ENCODE measurements around the gene SLC16A10.

SLC16A10 gene

DNA sequence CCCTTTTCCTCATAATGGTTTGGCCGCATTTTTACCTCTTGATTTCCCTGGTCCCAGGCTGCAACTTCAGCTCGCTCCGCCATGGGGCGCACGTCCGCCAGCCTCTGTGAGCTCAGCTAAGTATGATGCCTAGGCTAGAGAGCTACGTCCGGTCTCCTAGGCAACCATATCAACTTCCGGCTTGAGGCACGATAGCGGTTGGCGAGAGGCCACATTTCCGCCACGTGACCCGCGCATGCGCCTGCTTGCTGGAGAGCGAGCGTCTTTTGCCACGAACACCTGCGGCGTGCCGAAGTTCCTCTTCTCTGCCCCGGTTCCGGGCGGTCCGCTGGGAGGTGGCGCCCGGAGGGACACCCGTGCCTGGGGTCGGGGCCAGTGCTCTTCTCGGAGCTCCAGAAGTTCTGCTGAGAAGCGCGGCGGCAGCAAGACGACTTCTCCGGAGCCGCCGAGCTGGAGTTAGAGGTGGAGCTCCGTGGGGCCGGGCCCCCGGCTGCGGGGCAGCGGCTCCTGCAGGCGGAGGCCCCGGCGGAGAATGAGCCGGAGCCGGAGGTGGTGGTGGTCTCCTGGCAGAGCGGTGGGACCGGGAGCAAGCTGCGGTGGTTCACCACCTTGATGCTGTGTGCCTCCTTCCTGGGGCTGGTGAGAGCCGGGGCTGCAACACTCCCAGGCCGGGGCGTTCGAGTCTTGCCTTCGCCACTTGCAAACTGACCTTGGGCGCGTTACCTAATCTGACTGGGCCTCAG, 172.0 kb downstream of the SLC16A10 start:
- peak; percentile 98 for DNase-seq (ENCODE audit: low read depth)
- TF ChIP-seq, protein P1, sequence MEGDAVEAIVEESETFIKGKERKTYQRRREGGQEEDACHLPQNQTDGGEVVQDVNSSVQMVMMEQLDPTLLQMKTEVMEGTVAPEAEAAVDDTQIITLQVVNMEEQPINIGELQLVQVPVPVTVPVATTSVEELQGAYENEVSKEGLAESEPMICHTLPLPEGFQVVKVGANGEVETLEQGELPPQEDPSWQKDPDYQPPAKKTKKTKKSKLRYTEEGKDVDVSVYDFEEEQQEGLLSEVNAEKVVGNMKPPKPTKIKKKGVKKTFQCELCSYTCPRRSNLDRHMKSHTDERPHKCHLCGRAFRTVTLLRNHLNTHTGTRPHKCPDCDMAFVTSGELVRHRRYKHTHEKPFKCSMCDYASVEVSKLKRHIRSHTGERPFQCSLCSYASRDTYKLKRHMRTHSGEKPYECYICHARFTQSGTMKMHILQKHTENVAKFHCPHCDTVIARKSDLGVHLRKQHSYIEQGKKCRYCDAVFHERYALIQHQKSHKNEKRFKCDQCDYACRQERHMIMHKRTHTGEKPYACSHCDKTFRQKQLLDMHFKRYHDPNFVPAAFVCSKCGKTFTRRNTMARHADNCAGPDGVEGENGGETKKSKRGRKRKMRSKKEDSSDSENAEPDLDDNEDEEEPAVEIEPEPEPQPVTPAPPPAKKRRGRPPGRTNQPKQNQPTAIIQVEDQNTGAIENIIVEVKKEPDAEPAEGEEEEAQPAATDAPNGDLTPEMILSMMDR (IDR thresholded peaks at IDR 0.05; ENCODE audit: control insufficient read depth, insufficient read depth, low read depth, low read length, missing control alignments) = peak; percentile 91
- H3K4me3 ChIP-seq (ENCODE audit: control insufficient read depth, low read depth, low read length) = peak overlapping the region; percentile 82

DNA sequence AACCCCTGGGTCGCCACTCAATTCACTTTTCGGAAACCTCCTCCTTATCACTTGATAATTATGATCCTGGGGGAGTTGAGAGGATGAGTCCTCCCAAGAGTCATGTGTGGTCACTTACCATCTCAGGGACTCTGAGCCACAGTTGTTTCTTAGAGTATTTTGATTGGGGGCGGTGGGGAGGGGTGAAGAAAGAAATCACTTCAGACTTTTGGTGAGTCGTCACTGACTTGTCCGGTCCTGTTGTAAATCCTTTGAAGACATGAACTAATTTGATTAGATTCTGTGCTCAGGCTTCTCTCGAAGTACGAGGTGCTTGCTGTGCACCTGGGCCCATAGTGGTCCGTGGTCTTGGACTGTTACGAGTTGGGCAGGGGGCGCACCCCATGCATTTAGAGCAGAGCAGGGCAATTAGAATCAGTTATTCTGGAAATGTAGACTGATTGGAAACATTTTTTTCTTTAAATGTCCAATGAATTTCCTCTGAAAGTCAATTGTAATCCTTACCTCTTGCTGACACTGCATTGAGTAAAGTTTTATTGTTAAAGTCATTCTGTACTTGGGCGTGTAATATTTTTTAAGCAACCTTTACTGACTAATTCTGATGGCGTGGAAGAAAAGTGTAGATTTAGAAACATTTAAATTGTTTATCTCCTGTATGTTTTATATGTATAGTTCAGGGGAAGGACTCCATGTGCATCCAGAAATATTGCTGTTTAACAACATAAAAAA, 173.4 kb downstream of the SLC16A10 start:
- DNase-seq (ENCODE audit: low read depth) = no peak
- no peak overlapping the region for H3K4me3 ChIP-seq (ENCODE audit: control insufficient read depth, low read depth, low read length)
- TF ChIP-seq, protein P1 (IDR thresholded peaks at IDR 0.05; ENCODE audit: control insufficient read depth, insufficient read depth, low read depth, low read length, missing control alignments) = no peak

DNA sequence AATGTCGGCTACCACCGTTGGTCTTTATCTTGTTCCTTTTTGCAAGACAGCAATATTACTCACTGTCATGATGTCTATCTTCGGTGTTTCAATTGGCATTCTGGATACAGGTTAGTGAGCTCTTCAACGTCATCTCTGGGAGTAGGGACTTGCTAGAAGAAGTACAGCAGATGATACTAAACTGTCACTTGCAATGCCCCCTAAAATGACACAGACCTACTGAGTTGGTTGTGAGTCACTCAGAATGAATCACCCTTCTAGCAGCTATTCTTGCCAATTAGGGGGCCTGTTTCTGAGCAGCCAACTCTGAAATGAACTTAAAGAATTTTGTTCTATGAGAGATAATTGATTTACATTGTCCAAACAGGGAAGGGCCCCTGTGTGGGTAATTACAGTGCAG, 176.5 kb downstream of the SLC16A10 start:
- no peak for DNase-seq (ENCODE audit: low read depth)
- TF ChIP-seq, protein P1 (IDR thresholded peaks at IDR 0.05; ENCODE audit: control insufficient read depth, insufficient read depth, low read depth, low read length, missing control alignments) = no peak
- no peak overlapping the region for H3K4me3 ChIP-seq (ENCODE audit: control insufficient read depth, low read depth, low read length)

DNA sequence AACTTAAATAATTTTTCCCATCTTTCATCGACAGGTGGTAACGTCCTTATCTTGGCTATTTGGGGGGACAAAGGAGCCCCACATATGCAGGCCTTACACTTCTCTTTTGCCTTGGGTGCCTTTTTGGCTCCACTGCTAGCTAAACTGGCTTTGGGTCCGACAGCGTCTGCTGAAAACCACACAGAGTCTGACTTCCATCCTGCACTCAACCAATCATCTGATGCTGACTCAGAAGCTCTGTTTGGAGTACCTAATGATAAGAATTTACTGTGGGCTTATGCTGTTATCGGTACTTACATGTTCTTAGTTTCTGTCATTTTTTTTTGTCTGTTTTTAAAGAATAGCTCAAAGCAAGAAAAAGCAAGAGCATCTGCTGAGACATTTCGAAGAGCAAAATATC, 178.5 kb downstream of the SLC16A10 start:
- no peak overlapping the region for H3K4me3 ChIP-seq (ENCODE audit: control insufficient read depth, low read depth, low read length)
- DNase-seq (ENCODE audit: low read depth) = no peak
- TF ChIP-seq, protein P1 (IDR thresholded peaks at IDR 0.05; ENCODE audit: control insufficient read depth, insufficient read depth, low read depth, low read length, missing control alignments) = no peak

DNA sequence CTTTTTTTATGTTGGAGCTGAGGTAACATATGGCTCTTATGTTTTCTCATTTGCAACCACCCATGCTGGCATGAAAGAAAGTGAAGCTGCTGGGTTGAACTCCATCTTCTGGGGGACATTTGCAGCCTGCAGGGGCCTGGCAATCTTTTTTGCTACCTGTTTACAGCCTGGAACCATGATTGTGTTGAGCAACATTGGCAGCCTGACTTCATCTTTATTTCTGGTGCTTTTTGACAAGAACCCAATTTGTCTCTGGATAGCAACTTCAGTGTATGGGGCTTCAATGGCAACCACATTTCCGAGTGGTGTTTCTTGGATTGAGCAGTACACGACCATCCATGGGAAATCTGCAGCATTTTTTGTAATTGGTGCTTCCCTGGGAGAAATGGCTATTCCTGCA, 179.0 kb downstream of the SLC16A10 start:
- DNase-seq (ENCODE audit: low read depth) = no peak
- H3K4me3 ChIP-seq (ENCODE audit: control insufficient read depth, low read depth, low read length) = no peak overlapping the region
- TF ChIP-seq, protein P1 (IDR thresholded peaks at IDR 0.05; ENCODE audit: control insufficient read depth, insufficient read depth, low read depth, low read length, missing control alignments) = no peak

DNA sequence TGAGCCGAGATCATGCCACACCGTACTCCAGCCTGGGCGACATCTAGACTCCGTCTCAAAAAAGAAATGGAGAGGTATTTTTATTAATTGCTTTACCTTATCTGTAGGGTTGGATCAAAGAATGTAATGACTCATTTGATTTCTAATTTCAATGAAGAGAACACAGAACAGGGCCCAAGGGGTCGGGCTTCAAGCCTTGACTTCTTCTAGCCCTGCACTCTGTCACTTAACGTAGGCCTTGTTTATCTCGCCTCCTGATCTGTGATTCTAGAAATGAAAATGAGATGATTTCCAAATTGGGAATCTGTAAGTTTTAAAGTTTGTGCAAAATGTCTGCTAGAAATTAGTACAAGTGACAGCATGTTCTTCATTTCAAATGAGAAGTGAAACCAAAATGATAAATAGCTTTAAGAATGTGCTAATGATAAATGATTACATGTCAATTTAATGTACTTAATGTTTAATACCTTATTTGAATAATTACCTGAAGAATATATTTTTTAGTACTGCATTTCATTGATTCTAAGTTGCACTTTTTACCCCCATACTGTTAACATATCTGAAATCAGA, 180.5 kb downstream of the SLC16A10 start:
- TF ChIP-seq, protein P1 (IDR thresholded peaks at IDR 0.05; ENCODE audit: control insufficient read depth, insufficient read depth, low read depth, low read length, missing control alignments) = no peak
- DNase-seq (ENCODE audit: low read depth) = no peak
- no peak overlapping the region for H3K4me3 ChIP-seq (ENCODE audit: control insufficient read depth, low read depth, low read length)

Measured in AG09309 (cell line).